GM23248 (cell line): ENCODE measurements around the gene RPH3AL. TPM values are rescaled to one million over a fixed set of nuclear protein-coding genes. Genes with fewer than 3 reads are reported as not detected.

Experiments used
- DNase-seq: peaks from one replicate; pipeline ENCODE4 v3.0.0-alpha.2; 2015
- H2AFZ ChIP-seq: fragments of 200-600 bp; sonication (generic); 2 replicates; pipeline ENCODE4 v1.6.1; 2016; ENCODE audit warnings: antibody characterized with exemption
- H3F3A ChIP-seq: fragments of 200-600 bp; sonication (generic); 2 replicates; pipeline ENCODE4 v1.6.1; 2016; ENCODE audit warnings: mild to moderate bottlenecking, antibody characterized with exemption, mixed run types; ENCODE audit not compliant: insufficient read depth
- H3K27ac ChIP-seq: fragments of 200-600 bp; sonication (generic); 2 replicates; pipeline ENCODE4 v1.5.1; 2016; ENCODE audit warnings: mild to moderate bottlenecking
- H3K27me3 ChIP-seq: fragments of 200-600 bp; sonication (generic); replicated peaks from 2 replicates; pipeline ENCODE4 v1.6.1; 2016; ENCODE audit warnings: mild to moderate bottlenecking; ENCODE audit not compliant: insufficient read depth
- H3K36me3 ChIP-seq: fragments of 200-600 bp; sonication (generic); 2 replicates; pipeline ENCODE4 v1.6.1; 2016; ENCODE audit warnings: low read depth, mild to moderate bottlenecking
- H3K4me1 ChIP-seq: fragments of 200-600 bp; sonication (generic); 2 replicates; pipeline ENCODE4 v1.6.1; 2016; ENCODE audit warnings: mild to moderate bottlenecking; ENCODE audit not compliant: insufficient read depth
- H3K4me2 ChIP-seq: fragments of 200-600 bp; sonication (generic); one replicate; pipeline ENCODE4 v1.6.1; 2016; ENCODE audit warnings: mild to moderate bottlenecking; ENCODE audit not compliant: unreplicated experiment
- H3K4me3 ChIP-seq: fragments of 200-600 bp; sonication (generic); 2 replicates; pipeline ENCODE4 v1.5.1; 2016; ENCODE audit warnings: mild to moderate bottlenecking
- H3K79me2 ChIP-seq: fragments of 200-600 bp; sonication (generic); 2 replicates; pipeline ENCODE4 v1.6.1; 2016; ENCODE audit warnings: mild to moderate bottlenecking; ENCODE audit not compliant: insufficient read depth
- H3K9ac ChIP-seq: fragments of 200-600 bp; sonication (generic); 2 replicates; pipeline ENCODE4 v1.6.1; 2016; ENCODE audit warnings: mild to moderate bottlenecking
- H3K9me2 ChIP-seq: fragments of 200-600 bp; sonication (generic); 2 replicates; pipeline ENCODE4 v1.6.1; 2016; ENCODE audit warnings: mixed run types, mild to moderate bottlenecking, moderate library complexity; ENCODE audit not compliant: insufficient read depth
- H3K9me3 ChIP-seq: fragments of 200-600 bp; sonication (generic); one replicate; pipeline ENCODE4 v1.6.1; 2017; ENCODE audit warnings: low read depth
- H4K20me1 ChIP-seq: fragments of 200-600 bp; sonication (generic); 2 replicates; pipeline ENCODE4 v1.6.0; 2016; ENCODE audit not compliant: insufficient read depth
- EZH2 ChIP-seq: fragments of 200-600 bp; sonication (generic); IDR thresholded peaks from 2 replicates; pipeline ENCODE4 v1.6.1; 2018; ENCODE audit warnings: antibody characterized with exemption, mild to moderate bottlenecking; ENCODE audit not compliant: insufficient read depth, poor library complexity, severe bottlenecking
- EZH2phosphoT487 ChIP-seq: fragments of 200-600 bp; sonication (generic); IDR thresholded peaks from 2 replicates; pipeline ENCODE4 v1.6.1; 2018; ENCODE audit warnings: antibody characterized with exemption, moderate library complexity, mild to moderate bottlenecking, low read depth; ENCODE audit not compliant: insufficient read depth
- WGBS, 2 experiments: methylation state at CpG; one replicate each; pipeline ENCODE4 v1.1.6; 2015 to 2017; ENCODE audit warnings: low lambda C conversion rate in 2 of 2, low coverage in 1 of 2; ENCODE audit errors: missing lambda C conversion rate in 2 of 2; 5-methylcytosine and 5-hydroxymethylcytosine counted together
- in situ Hi-C: fragments of 300-500 bp; cut with MboI; formaldehyde crosslinking; loops from 2 replicates; pipeline ENCODE4 v1.15.0; 2020
- polyA plus RNA-seq: library from polyadenylated mRNA; unstranded; fragments of >200 nt; fragmentation: Nextera tagmentation; extraction: Ambion mirVana; gene quantifications from 2 replicates; pipeline ENCODE4 v1.2.1, GENCODE V29; 2016
- total RNA-seq: library from RNA; depleted of rRNA; stranded (reverse); fragments of >200 nt; shearing (Covaris generic); gene quantifications from 2 replicates; pipeline ENCODE4 v1.2.3, GENCODE V29; 2014

Gene RPH3AL
- total and polyA plus RNA-seq, 2 experiments from 2014 or later = 2.7 to 5.2 TPM

DNA sequence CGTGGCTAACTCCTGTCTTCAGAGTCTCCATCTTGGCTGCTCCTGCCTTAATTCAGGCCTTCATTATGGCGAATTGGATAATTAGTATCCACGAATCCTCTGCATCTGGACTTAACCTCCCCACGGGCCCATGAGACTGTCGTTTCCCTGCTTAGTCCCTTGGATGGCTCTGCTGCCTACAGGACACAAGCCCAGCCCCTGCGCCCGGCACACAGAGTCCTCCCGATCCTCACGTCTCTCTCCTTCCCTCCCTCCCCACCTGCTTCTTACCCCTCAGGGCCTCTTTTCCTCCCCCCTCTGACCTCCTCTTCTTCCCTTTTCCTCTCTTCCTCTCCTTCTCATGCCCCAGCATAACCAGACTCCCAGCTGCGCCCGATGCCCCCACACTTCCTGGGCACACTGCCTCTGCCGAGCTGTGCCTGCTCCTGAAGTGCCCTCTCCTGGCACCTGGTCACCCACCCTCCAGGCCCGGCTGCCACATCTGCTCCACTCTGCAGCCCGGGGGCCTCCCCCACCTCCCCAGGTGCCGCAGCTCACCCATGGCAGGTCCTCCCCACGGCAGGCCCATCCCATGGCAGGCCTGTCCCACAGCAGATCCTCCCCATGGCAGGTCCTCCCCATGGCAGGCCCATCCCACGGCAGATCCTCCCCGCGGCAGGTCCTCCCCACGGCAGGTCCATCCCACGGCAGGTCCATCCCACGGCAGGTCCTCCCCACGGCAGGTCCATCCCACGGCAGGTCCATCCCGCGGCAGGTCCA is 45.9 kb downstream of the RPH3AL start:
- no peaks in the 10 kb centered on the region for H3K9me3 ChIP-seq
- no peaks in the 10 kb centered on the region for H3K27me3 ChIP-seq
- H3K9ac ChIP-seq = no peak overlapping the region
- H3K4me3 ChIP-seq = no peak overlapping the region
- H3K4me2 ChIP-seq = no peak overlapping the region
- no peaks in the 10 kb centered on the region for H3K4me1 ChIP-seq
- no peak overlapping the region for H3K27ac ChIP-seq
- WGBS, 2 experiments = 82% methylated on average over 12 to 25 of the region's 26 CpGs
- no peak overlapping the region for H2AFZ ChIP-seq
- H4K20me1 ChIP-seq = no peaks in the 10 kb centered on the region
- in situ Hi-C loops = no loop called here
- no peaks in the 10 kb centered on the region for H3F3A ChIP-seq
- no peak for TF ChIP-seq EZH2
- no peak for TF ChIP-seq EZH2phosphoT487
- no peaks in the 10 kb centered on the region for H3K9me2 ChIP-seq
- DNase-seq = no peak
- no peaks in the 10 kb centered on the region for H3K79me2 ChIP-seq
- no peaks in the 10 kb centered on the region for H3K36me3 ChIP-seq

DNA sequence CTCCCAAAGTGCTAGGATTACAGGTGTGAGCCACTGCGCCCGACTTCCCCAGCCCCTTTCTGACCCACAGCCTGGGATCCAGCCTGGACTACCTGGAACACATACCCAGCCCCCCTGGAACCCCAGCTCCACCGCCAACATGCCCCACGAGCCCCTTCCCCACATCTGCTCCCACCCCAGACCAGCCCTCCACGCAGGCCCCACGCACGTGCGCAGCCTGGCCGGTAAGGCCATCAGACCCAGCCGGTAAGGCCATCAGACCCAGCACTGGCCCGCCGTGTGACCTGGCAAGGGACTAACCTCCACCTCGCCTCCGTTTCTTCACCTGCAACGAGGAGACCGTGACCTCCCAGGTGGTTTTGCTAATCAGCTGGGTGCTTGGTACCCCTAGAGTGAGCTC is 46.5 kb downstream of the RPH3AL start:
- Histone ChIP-seq H3K9me3 (no peaks in the 10 kb centered on the region), H3K36me3 (no peaks in the 10 kb centered on the region), H3K4me3 (no peak overlapping the region), H3K4me1 (no peaks in the 10 kb centered on the region), H3F3A (no peaks in the 10 kb centered on the region), H3K27me3 (no peaks in the 10 kb centered on the region), H2AFZ (no peak overlapping the region), H3K79me2 (no peaks in the 10 kb centered on the region), H3K27ac (no peak overlapping the region), H3K9ac (no peak overlapping the region), H4K20me1 (no peaks in the 10 kb centered on the region), H3K9me2 (no peaks in the 10 kb centered on the region), H3K4me2 (no peak overlapping the region)
- TF ChIP-seq EZH2phosphoT487 (no peak), EZH2 (no peak)
- 81 to 90% methylated on average over 10 to 16 of the region's 16 CpGs for WGBS, 2 experiments
- in situ Hi-C loops = no loop called here
- no peak for DNase-seq

DNA sequence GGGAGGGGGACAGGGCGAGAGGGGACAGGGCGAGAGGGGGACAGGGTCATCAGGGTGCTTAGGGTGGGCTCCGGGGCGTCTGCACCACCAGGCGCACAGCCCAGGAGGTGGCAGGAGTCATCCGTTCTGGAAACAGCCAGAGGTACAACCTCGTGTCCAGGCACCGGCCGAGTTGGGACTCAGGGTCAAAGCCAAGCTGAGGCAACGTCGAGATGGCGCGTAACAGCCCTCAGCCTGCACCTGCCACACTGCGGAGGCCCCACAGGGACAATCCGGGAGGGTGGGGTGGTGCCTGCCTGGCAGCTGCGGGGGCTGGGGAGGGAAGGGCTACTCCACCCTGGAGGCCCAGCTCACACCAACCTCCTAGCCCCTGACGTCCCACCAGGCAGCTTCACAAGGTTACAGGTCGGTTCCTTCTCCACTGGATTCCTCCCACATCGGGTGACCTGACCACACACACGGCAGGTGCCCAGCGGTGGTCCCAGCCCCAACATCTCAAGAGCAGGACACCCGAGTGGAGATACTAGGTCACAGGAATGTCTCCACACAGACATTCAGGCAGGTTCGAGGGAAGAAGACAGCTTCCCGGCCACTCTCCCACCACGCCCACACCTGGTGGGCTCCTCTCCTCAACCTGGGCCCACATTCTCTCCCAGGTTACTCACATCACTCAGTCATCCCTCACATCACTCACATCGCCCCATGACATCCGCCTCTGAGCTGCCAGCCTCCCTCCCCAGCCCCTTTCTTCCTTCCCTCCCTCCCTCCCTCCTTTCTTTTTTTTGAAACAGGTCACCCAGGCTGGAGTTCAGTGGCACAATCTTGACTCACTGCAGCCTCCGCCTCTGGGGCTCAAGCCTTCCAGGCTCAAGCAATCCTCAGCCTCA is 47.3 kb downstream of the RPH3AL start:
- DNase-seq = peak; percentile 6
- Histone ChIP-seq H3K4me3 (no peak overlapping the region), H3K4me2 (no peak overlapping the region), H3K9me2 (no peaks in the 10 kb centered on the region), H3K27me3 (no peaks in the 10 kb centered on the region), H3K9ac (no peak overlapping the region), H3K27ac (no peak overlapping the region), H3F3A (no peaks in the 10 kb centered on the region), H2AFZ (no peak overlapping the region), H3K36me3 (no peaks in the 10 kb centered on the region), H3K9me3 (no peaks in the 10 kb centered on the region), H3K79me2 (no peaks in the 10 kb centered on the region), H4K20me1 (no peaks in the 10 kb centered on the region), H3K4me1 (no peaks in the 10 kb centered on the region)
- in situ Hi-C loops = no loop called here
- TF ChIP-seq EZH2phosphoT487 (no peak), EZH2 (no peak)
- 61 to 64% methylated on average over 17 to 27 of the region's 28 CpGs for WGBS, 2 experiments

DNA sequence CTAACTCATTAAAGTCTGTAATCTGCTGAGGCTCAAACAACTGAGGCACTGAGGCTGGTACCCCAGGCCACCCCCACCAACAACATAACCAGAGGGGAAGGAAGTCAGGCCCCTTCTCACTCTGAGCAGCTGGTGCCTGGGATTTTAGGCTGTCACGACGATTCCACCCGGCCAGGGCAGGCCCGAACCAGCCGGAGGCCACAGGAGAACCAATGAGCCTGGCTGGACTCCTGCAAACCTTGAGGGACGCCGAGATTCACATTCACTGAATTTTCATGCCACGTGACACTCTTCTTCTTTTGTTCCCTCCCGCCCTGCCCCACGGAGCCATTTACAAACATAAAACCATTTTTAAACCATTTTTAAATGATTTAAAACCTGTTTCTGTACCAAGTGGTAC is 48.1 kb downstream of the RPH3AL start:
- Histone ChIP-seq H3K27me3 (no peaks in the 10 kb centered on the region), H3K9me2 (no peaks in the 10 kb centered on the region), H3K9ac (no peak overlapping the region), H4K20me1 (no peaks in the 10 kb centered on the region), H3K4me1 (no peaks in the 10 kb centered on the region), H3K4me2 (no peak overlapping the region), H3F3A (no peaks in the 10 kb centered on the region), H3K27ac (no peak overlapping the region), H3K79me2 (no peaks in the 10 kb centered on the region), H3K4me3 (no peak overlapping the region), H3K36me3 (no peaks in the 10 kb centered on the region), H2AFZ (no peak overlapping the region), H3K9me3 (no peaks in the 10 kb centered on the region)
- in situ Hi-C loops = no loop called here
- DNase-seq = peak; percentile 39
- TF ChIP-seq EZH2phosphoT487 = no peak
- no peak for TF ChIP-seq EZH2
- WGBS, 2 experiments = 41 to 42% methylated on average over 10 of the region's 10 CpGs
